Measurements from ENCODE around the gene CD19.
"Not testable (repeated sequence)": the region's sequence is repeated elsewhere in the genome, so short reads cannot be mapped to it uniquely, and the experiment has no call there.

CD19 gene

DNA sequence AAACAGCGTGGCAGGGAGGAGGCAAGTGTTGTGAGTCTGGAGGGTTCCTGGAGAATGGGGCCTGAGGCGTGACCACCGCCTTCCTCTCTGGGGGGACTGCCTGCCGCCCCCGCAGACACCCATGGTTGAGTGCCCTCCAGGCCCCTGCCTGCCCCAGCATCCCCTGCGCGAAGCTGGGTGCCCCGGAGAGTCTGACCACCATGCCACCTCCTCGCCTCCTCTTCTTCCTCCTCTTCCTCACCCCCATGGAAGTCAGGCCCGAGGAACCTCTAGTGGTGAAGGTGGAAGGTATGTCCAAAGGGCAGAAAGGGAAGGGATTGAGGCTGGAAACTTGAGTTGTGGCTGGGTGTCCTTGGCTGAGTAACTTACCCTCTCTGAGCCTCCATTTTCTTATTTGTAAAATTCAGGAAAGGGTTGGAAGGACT, at the start of gene CD19:
Gene CD19 (plus strand): TSS at position 171 of the 425 bp plus-strand sequence. CDS start 30 bp downstream, at position 201.
- no peak for DNase-seq

DNA sequence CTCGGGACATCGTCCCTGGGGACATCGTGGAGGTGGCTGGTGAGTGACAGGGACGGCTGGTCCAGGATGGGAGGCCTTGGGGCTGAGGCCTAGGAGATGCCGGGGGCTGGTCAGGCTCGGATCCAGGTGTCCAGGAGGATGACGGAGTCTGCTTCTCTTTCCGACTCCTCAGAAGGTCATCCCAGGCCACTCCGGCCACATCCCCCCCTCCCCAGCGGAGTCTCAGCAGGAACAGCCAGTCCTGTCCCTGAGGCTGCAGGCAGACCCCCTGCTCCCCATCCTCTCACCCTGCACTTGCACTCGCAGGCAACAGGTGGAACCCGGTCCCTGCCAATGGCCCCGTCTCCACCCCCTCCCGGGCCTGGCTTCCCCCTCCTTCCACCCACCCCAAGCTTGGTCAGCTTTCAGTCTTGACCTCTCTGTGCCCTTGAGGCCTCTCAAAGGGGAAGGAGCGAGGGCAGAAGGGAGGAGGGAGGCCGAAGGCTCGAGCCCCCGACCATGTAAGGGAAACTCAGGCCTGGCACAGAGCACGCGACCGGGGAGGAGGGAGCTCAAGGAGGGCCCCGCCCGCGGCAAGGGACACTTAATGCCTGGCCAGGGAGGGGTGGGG, 49.1 kb upstream of the CD19 start:
- no peak for DNase-seq

- DNase-seq, result no peak
Observed at GRCh38 chr16:28883221-28883996, 48.4 kb upstream of the CD19 start.

DNA sequence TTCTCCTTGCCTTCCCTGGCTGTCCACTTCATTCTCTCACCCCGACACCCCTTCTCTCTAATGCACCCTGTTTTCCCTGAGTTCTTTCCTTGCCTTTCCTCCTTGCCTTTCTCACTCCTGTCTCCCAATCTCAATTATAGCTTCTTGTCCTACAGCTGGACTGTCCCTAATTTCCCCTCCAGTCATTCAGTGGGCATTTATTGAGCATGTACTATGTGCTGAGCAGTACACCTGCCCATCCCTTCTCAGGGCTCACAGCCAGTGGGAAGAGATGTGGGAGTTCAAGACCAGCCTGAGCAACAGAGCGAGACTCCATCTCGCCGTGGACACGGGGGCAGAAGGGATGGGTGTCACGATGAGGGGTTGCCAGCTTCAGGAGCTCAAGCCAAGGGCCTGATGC, 47.7 kb upstream of the CD19 start:
- no peak for DNase-seq

GRCh38 chr16:28886945-28887344, 44.8 kb upstream of the CD19 start:
- DNase-seq, result no peak

- DNase-seq, result not testable (repeated sequence)
Observed at GRCh38 chr16:28890355-28890754, 41.4 kb upstream of the CD19 start.

GRCh38 chr16:28891964-28892890, 39.5 kb upstream of the CD19 start:
- DNase-seq, result no peak

GRCh38 chr16:28893291-28893690, 38.5 kb upstream of the CD19 start:
- DNase-seq, result no peak

- DNase-seq, result no peak
Observed at GRCh38 chr16:28895609-28896008, 36.2 kb upstream of the CD19 start.

GRCh38 chr16:28897826-28898225, 33.9 kb upstream of the CD19 start:
- DNase-seq, result no peak

GRCh38 chr16:28898266-28898665, 33.5 kb upstream of the CD19 start:
- DNase-seq, result no peak

GRCh38 chr16:28898942-28899341, 32.8 kb upstream of the CD19 start:
- DNase-seq, result no peak

DNA sequence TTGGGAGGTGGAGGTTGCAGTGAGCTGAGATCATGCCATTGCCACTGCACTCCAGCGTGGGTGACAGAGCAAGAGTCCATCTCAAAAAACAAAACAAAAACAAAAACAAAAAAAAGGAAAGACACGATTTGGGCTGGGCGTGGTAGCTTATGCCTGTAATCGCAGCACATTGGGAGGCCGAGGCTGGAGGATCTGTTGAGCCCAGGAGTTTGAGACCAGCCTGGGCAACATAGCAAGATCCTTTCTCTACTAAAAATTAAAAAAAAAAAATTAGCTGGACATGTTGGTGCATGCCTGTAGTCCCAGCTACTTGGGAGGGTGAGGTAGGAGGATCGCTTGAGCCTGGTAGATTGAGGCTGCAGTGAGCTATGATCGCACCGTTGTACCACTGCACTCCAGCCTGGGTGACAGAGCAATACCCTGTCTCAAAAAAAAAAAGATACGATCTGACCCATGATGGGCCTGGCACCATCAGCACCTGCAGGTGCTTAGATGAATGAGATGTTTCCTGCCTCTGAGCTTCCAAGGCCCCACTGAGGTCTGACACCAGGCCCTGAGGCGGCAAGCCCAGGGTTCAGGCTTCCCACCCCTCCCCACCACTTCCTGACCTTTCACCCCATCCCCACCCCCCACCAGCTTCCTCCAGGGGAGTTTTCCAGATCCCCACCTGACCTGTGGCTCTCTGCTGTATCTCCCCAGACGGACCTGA, 31.7 kb upstream of the CD19 start:
- DNase-seq, result no peak

DNA sequence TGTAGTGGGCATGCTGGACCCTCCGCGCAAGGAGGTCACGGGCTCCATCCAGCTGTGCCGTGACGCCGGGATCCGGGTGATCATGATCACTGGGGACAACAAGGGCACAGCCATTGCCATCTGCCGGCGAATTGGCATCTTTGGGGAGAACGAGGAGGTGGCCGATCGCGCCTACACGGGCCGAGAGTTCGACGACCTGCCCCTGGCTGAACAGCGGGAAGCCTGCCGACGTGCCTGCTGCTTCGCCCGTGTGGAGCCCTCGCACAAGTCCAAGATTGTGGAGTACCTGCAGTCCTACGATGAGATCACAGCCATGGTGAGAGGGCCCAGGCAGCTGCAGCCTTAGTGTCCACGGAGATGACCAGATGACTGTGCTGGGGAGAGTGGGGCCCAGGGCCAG, 31.2 kb upstream of the CD19 start:
- DNase-seq, result no peak

DNA sequence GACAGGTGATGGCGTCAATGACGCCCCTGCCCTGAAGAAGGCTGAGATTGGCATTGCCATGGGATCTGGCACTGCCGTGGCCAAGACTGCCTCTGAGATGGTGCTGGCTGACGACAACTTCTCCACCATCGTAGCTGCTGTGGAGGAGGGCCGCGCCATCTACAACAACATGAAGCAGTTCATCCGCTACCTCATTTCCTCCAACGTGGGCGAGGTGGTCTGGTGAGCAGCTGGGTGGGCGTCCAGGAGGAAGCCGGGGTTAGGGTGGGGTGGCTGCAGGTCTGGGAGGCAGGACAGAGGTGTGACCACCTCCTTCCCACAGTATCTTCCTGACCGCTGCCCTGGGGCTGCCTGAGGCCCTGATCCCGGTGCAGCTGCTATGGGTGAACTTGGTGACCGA, 29.9 kb upstream of the CD19 start:
- no peak for DNase-seq

- no peak for DNase-seq
Observed at GRCh38 chr16:28902909-28903308, 28.9 kb upstream of the CD19 start.

DNA sequence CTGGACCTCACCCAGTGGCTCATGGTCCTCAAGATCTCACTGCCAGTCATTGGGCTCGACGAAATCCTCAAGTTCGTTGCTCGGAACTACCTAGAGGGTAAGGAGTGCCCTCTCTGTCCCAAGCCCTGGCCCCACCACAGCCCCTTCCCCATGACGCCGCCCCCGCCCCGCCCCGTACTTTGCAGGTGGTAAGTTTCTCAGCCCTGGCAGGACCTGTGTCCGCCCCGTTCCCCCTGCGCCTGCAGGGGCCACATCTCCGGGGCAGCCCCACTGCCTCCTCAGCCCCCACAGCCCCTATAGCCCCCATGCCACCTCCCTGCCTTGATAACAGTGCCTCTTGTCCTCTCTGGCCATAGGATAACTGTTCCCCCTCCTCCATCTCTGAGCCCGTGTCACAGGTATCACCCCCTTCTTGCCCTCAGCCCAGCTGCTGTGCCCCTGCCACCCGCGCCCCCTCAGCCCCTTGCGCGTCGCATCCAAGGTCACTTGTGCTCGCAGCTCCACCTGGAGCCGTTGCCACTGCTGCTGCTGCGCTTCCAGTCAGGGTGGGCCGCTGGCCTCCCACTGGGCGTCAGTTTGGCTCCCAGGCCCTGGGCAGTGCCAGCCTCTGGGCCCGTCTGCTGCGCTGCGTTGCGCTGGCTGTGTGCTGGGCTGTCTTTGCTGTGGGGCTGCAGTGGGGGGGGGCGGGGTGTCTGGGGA, 28.3 kb upstream of the CD19 start:
- no peak for DNase-seq

- DNase-seq, result no peak
Observed at GRCh38 chr16:28904363-28904762, 27.4 kb upstream of the CD19 start.

GRCh38 chr16:28904828-28905227, 26.9 kb upstream of the CD19 start:
- DNase-seq, result no peak

- no peak for DNase-seq
Observed at GRCh38 chr16:28905229-28905754, 26.5 kb upstream of the CD19 start.

DNA sequence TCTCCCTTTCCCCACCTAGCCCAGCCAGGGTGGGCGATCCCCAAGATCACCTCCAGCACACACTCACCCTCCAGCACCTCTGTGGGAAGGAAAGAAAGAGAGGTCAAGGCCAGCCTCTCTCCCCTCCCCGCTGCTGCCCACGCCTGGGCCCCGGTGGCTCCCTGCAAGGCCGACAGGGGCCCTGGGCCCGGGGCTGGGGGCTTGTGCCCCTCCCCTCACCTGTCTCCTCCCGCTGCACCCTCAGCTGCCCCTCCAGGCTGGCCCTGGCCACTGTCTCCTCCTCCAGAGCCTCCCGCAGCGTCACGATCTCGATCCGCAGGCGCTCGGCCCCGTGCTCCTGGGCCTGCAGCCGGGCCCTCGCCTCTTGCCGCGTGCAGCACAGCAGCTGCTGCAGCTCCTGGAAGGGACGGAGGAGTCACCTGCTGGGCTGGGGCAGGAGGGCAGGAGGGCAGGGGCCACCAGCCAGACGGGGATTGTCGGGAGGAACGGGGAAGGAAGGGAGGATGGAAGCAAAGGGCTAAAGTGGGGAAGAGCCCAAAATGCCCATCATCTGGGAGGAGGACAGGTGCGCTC, 25.9 kb upstream of the CD19 start:
- no peak for DNase-seq

Data from SW 1271 (cell line).